ENCODE results near the gene NCEH1. TPM values are rescaled to one million over a fixed set of nuclear protein-coding genes. Genes with fewer than 3 reads are reported as not detected.

Gene NCEH1
- total RNA-seq, 1 donor from 2014 or later, result 4.9 TPM

DNA sequence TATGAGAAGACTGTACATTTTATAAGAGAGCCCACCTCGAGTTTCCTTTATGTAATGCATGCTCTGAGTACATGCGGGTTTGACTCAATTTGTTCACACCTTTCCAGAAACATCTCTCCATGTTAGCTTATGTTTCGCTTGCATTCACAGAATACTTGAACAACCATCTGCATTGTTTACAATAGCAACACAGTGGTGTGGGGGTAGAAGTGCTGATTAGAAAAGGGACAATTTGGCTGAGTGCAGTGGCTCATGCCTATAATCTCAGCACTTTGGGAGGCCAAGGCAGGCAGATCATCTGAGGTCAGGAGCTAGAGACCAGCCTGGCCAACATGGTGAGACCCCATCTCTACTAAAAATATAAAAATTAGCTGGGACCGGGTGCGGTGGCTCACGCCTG is 60.9 kb downstream of the NCEH1 start:
- no peak for FAIRE-seq
- no peak for DNase-seq (ENCODE audit: low spot score in 2 of 2)

DNA sequence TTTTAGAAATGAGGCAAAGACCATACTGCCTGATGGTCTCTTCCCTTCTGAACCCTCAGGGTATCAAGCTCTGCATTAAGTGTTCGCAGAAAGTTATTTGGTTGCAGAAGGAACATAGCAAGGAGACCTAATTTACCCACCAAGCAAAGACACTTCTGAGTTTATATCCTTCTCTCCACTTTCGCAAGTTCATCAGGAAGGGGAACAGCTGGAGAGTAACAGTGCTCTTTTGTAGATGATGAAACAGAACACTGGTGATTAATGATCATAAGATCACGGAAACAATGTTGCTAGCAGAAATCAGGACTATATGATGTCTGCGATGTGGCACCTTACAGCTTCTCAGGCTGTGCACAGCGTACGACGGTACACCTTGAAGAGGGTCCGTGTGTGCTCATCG is 62.1 kb downstream of the NCEH1 start:
- no peak for FAIRE-seq
- no peak for DNase-seq (ENCODE audit: low spot score in 2 of 2)

DNA sequence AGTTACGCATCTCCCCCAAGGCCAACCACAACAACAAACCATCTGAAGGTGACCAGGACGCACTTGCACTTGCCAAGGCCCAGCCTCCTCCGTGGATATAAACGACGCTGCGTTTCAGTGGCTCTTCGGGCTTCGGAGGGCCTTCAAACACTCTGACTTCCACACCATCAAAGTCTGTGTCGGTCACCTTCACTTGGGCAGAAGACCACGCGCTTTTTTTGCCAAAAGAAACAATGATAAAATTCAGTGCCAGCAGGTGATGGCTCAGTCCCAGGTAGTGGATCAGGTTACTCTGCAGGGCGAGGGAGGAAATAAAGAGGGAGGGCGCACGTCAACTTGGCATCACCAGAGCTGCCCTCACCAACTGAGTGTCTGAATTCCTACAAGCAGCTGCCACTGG is 63.0 kb downstream of the NCEH1 start:
- DNase-seq (ENCODE audit: low spot score in 2 of 2) (no peak), FAIRE-seq (no peak)

DNA sequence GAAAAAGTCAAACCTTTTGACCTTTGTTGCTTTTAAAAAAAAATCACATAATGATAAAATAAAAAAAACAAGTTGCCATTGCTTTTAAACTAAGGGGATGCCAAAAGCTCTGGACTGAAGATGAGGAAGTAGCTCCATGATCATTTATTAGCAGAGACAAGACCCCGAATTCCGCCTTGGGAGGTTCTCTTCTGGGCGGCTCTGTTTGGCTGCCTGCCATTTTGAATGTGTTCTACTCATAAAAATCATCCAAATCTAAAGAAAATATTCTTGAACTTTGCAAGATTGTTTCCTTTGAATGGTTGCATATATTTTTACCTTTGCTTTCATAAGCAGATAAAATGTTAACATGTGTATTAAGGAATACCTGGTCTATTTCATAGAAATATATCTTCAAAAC is 63.8 kb downstream of the NCEH1 start:
- FAIRE-seq (no peak), DNase-seq (ENCODE audit: low spot score in 2 of 2) (no peak)

DNA sequence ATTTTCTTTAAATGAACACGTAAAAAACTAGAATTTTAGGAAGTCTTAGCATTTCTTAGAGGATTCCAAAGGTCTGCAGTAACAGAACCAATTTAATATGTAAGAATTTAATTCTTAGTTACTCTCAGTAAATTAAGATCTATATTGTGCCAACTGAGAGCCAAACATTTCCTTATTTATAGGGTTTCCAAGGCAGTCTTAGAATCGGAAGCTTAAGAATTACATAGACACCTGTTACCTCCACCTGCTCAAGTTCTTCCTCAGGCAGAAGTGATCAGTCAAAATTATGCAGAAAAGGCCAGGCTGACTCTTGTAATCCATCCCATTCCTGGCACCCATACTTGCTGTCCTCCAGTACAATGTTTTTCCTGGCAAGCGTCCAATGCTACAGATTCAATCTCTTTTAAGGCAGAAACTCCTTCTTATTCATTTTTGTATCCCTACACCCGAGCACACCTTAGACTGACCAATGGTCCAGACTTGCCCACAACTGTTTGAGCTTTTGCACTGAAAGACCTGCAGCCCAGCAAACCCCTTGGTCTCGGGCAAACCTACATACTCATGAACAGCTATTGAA is 64.3 kb downstream of the NCEH1 start:
- DNase-seq (ENCODE audit: low spot score in 2 of 2) (no peak), FAIRE-seq (no peak)

DNA sequence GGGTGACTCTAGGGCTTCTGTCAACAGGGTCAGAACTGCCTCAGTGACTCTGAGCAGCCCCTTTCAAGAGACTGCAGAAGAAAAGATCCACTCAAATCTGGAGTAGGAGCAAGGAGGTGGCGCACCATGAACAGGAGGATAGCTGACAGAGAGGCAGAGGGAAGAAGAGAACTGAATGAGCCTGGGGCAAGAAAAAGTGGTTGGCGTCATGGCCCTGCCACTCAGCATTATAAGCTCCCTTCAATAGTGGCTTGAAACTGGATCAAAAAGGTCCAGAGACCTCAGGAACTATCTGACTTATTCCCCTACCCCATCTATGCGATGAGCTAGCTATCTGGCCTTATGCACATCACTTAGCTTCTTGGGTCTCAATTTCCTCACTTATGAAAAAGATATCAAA is 66.6 kb downstream of the NCEH1 start:
- no peak for DNase-seq (ENCODE audit: low spot score in 2 of 2)
- FAIRE-seq, result no peak

DNA sequence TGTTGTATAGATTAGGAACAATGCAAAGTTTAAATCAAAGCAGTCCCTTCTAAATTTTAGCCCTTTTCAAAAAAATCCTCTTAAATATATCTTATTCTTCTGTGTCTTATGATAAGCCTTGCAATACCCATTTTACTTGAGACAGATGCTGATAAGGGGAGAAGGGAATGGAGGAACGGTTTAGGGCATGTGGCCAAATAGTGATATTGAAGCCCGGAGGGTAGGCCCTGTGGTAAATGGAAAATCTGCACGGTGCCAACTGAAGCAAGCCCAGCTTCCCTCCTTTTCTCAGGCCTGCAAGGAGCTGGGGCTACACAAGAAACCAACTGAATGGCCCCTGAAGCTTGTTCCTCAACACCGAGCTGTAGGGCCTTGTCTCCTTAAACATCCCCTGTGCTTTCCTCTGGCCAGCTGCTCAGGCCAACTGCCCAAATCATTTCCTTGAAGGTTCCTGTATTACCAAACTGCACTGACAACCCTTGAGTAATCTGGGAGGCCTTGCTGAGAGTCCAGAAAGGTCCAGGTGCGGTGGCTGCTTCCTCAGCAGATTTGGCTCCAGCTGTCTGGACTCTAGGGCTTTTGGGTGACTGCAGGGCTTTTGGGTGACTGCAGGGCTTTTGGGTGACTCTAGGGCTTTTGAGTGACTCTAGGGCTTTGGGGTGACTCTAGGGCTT is 67.2 kb downstream of the NCEH1 start:
- DNase-seq (ENCODE audit: low spot score in 2 of 2), result no peak
- FAIRE-seq, result no peak

DNA sequence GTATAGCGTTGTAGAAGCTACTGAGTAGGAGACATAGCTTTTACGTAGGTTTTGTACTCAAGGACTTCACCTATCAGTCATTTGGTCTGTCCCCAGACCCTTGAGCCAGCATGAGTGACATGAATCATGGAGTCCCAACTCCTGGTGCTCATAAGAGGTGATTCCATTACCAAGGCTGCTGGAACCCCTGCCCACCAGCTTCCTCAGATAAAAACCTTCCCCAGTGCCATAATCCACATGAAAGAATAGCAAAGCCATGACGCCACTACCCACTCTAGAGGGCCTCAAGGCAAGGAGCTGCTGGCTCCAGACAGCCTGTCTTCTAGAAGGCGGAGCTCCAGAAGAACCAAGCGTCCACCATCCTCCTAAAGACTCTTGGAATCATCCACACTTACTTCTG is 69.6 kb downstream of the NCEH1 start:
- DNase-seq (ENCODE audit: low spot score in 2 of 2) (no peak), FAIRE-seq (no peak)

DNA sequence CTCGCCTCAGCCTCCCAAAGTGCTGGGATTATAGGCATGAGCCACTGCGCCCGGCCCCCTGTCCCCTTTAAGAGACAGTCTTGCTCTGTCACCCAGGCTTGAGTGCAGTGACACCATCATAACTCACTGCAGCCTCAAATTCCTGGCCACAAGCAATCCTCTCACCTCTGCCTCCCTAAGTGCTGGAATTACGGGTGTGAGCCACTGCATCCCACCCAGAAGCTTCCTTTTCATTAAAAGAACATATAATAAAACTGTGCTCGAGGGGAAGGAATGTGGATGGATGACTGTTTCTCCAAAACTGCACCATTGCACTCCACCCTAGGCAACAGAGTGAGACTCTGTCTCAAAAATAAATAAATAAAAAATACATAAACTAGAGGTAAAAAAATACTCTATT is 70.1 kb downstream of the NCEH1 start:
- FAIRE-seq, result no peak
- no peak for DNase-seq (ENCODE audit: low spot score in 2 of 2)

DNA sequence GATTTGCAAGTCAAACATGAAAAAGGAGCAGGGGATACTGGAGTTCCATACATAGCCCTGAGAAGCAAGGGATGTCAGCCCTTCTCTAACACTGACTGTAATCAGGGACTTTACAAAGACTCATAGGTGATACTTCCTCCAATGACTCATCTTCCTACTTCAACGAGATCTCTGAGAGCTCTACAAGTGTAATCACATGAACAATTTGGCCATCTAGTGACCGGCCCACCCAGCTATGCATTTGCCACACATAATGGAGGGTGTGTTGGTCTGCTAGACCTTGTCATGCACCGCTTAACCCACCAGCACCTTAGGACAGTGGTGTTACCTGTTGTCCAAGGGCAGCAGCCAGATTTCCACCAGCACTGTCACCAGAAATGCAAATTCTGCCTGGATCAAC is 75.3 kb downstream of the NCEH1 start:
- FAIRE-seq (no peak), DNase-seq (ENCODE audit: low spot score in 2 of 2) (no peak)

DNA sequence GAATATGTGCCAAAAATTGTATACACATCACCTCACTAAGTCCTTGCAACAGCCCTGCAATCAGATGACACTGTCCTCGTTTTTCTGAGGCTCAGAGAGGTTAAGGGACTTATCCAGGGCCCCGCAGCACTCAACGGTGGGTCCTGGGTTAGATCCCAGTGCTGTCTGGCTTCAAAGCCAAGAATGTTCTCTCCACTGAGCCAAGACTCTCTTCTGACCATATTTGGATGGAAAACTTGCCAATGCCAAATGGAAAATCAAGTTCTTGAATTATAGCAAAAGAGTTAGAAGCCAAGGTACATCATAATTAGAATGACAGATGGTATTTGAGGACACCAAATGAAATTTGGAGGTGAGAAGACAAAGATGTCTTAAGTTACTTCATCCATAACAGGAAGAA is 75.9 kb downstream of the NCEH1 start:
- no peak for DNase-seq (ENCODE audit: low spot score in 2 of 2)
- FAIRE-seq, result no peak

DNA sequence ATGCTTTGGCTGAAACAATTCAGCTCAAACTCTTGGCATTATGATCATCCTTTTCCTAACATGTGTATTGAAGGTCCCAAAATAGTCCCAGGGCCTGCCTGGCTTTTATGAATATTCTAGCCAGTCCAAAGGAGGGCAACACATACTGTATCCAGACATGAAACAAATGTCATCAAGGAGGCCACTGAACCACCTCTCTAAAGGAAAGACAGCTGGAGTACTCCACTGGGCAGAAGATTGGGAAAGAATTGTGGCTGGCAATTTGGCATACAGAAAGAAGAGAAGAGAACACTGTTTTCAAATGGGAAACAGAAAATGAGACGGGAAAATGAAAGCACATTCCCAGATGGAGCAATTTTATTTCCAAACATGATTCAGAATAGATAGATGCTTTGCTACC is 80.6 kb downstream of the NCEH1 start:
- FAIRE-seq (no peak), DNase-seq (ENCODE audit: low spot score in 2 of 2) (no peak)

DNA sequence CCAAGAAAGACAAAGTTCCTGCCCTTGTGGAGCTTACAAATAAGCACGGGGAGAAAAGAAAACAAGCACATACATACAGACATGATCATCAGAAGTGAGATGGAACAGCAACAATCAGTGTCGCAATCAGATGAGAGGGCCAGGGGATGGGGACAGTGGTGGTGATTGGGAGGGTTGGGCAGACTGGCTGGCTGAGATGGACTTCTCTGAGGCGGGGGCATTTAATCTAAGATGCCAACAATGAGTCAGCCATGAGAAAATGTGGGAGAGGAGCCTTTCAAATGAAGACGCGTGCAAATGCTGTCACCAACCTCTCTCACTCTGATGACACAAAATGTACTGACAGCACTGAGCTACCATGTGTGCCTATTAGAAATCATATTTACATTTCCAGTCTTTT is 81.4 kb downstream of the NCEH1 start:
- no peak for FAIRE-seq

DNA sequence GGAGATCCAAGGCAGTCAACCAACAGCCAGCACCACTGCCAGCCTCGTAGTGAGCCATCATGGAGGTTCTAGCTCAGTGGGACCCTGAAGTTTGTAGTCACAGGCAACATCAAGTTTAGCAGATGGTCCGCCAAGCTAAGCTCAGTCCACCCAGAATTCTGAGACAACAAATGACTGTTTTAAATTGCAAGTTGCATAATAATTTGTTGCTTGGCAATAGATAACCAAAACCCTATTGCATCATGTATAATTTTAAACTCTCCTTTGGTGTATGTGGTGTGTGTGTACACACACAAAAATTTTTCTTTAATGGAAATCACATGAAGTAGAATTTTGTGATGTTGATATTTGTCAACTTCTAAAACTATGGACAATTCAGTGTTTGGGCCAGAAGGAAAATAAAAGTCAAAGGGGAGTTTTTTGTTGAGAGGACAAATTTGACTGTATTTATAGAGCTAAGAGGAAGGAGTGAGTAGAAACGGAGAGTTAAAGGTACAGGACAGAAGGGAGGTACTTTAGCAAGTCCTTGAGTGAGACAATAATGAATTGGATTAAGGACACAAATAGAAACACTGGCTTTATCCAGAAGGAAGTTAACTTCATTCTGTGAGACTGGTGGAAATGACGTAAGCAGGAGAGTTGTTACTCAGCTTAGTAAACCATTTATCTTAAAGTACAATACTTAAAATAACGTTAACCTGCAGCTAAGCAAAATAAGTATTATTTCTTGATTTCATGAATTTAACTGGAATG is 83.6 kb downstream of the NCEH1 start:
- DNase-seq (ENCODE audit: low spot score in 2 of 2) (no peak), FAIRE-seq (no peak)

More for the DNA sequence above, 81.4 kb downstream of the NCEH1 start:
- DNase-seq (ENCODE audit: low spot score in 2 of 2), result no peak

DNA sequence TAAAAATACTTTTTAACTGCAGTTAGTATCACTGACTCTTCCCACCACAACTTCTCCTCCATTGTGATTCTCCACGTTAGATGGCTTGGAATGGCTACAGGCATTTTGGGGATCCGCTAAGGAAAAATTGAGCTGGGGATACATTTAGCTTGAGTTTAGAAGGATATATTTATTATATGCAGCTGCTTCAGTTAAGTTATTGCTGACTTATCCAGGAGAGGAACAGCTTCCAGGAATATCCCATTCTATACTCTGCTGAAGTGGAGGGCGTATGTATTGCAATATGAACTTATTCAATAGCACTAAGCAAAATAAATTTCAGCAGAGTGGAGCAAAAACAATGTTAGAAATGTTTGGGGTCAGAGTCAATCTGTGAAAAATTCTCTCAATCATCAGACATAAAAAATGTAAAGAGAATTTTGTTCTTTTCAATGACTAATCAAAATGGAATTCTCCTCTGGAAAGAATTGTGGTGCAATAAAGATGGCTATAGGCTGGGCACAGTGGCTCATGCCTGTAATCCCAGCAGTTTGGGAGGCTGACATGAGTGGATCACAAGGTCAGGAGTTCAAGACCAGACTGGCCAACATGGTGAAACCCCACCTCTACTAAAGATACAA is 84.7 kb downstream of the NCEH1 start:
- DNase-seq (ENCODE audit: low spot score in 2 of 2) (no peak), FAIRE-seq (no peak)

DNA sequence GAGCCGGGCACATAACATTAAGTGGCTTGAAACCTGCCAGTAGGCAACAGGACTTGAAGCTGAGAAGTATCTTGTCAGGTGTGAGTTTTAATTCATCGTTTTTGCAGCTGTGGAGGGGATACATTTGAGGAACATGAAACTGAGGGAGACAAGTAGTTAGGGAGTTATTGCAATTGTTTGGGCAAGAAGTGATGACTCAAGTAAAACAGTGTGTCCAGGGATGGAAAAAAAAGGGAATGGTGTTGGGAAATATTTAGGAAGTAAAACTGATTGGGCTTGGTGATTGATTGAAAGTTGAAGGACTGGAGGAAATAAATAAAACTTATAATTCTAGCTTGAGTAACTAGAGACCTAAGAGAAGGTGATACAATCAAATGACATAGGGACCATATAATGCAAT is 85.5 kb downstream of the NCEH1 start:
- DNase-seq (ENCODE audit: low spot score in 2 of 2), result no peak
- no peak for FAIRE-seq

DNA sequence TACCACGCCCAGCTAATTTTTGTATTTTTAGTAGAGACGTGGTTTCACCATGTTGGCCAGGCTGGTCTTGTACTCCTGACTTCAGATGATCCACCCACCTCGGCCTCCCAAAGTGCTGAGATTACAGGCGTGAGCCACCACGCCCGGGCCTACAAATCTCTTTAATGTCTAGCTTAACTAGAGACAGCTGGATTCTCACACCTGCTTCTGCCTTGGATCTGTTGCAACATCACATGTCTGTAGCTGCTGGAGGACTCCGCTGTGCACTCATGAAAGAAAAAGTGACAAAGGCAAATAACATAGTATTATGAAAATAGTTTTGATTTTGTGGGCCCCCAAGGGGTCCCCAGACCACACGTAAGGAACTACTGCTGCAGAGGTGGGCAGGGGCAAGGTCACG is 85.9 kb downstream of the NCEH1 start:
- DNase-seq (ENCODE audit: low spot score in 2 of 2) (no peak), FAIRE-seq (no peak)

DNA sequence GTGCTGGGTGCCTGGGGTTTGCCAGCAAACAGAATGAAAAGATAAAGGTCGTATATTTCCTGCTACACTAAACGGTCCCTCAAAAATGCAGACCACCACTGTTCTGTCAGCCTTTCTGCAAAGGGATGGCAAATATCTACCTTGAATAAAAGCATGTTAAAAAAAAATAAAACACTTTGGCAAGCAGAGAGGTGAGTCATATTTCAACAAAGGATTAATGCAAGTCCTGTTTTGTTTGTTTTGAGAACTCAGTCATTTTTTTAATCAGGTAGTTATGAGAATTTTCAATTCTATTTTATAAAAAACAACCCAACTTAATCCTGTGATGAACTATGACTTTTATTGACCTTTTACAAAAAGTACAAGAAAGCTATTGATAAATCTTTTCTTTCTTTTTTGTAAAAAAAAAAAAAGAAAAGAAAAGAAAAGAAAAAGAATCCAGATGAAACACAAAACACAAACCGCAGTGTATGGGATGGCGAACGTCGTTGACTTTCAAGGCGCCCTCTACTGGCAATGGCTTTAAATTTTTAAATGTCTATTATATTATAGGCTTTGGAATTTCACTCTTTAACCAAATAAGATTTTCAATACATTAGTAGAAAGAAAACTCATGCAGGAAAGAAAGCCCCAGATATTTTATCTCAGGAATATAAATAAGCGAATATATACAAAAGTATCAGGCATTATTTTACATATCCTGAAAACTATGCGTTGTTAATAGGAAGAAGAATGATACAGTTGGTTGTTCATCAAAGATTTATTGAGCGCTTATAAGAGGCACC is 87.8 kb downstream of the NCEH1 start:
- FAIRE-seq, result peak; percentile 70
- DNase-seq (ENCODE audit: low spot score in 2 of 2), result peak in 1 of 2 donors; percentile 23

DNA sequence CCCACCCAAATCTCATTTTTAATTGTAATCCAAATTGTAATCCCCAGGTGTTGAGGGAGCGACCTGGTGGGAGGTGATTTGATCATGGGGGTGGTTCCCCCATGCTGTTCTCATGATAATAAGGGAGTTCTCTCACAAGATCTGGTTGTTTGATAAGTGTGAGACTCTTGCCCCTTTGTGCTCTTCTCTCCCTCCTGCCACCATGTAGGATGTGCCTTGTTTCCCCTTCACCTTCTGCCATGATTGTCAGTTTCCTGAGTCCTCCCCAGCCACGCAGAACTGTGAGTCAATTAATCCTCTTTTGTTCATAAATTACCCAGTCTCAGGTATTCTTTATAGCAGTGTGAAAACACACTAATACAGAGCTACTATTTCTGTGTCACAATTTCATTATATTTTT is 88.7 kb downstream of the NCEH1 start:
- DNase-seq (ENCODE audit: low spot score in 2 of 2), result no peak
- FAIRE-seq, result no peak

DNA sequence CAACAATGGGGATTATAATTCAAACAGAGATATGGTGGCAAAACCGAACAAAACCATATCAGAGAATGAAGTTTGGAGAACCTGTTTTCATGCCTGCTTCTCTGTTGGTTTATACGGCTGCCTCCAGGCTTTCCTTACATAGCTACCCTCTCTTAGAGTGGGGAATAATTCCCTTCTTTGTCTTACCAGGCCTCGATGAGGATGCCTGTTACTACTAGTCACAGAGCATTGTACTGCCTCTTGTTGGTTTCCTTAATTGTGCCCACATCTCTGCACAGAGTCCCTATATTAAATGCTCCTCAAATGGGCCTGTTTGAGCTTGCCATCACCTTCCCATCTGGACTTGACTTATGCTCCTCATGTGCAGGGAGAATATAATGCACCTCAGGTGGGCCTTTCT is 92.9 kb downstream of the NCEH1 start:
- FAIRE-seq, result no peak
- no peak for DNase-seq (ENCODE audit: low spot score in 2 of 2)
